ELR (cell line): ENCODE measurements around the gene LCE2A.
A peak's percentile ranks its signal among the peaks of the same experiment; 100 is the strongest.

Source experiments
- DNase-seq: peaks from one replicate; pipeline ENCODE4 v3.0.0-alpha.2; 2015; ENCODE audit warnings: low read depth

Gene LCE2A

GRCh38 chr1:152743371-152744145, 45.4 kb downstream of the LCE2A start:
- peak; percentile 79 for DNase-seq

GRCh38 chr1:152745289-152745704, 47.2 kb downstream of the LCE2A start:
- DNase-seq = peak; percentile 94

GRCh38 chr1:152745765-152746444, 47.8 kb downstream of the LCE2A start:
- no peak for DNase-seq

- peak; percentile 33 for DNase-seq
These were observed 49.7 kb downstream of the LCE2A start for GRCh38 chr1:152747831-152748230.
